Dedifferentiated amniotic fluid mesenchymal stem cell (primary cell): Measurements from ENCODE around the gene CA11.

Experiments used
- DNase-seq: peaks from one replicate; pipeline ENCODE4 v3.0.0-alpha.2; 2016; ENCODE audit errors: extremely low spot score

The CA11 gene

DNA sequence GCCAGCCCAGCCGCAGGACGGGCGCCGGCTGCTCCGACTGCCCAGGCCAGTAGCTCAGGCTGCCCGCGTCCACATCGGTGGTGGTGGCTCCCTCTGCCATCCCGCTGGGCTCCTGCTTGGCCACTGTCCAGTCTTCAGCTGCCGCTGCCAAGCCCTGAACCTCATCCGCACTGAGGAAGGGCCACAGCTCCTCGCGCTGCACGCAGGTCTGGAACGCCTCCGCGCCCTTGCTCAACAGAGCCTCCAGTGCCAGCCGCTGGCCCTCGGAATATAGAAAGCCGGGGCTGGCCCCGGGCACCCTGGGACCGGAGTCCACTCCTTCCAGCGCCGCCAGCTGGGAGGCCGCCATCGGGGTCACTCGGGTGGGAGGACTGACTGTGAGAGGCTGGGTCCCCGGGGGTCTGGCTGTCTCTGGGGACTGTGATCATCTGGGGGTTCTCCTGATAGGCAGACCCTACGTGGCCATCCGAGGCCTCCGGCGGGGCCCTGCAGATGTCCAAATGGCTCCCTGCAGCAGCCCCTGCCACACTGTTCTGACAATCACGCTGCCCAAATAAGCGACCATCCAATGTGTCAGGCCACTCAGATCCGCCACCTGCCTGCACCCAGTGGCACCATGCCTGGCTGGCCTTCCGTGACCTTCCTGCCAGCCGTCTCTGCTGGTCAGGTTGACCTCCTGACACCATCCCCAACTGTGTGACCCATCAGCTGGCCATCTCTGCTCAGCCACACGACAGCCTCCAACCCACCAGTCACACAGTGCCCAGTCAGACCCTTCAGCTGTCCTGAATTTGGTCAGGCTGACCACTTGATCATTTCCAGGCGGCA lies 32.7 kb downstream of the CA11 start:
- DNase-seq: no peak

DNA sequence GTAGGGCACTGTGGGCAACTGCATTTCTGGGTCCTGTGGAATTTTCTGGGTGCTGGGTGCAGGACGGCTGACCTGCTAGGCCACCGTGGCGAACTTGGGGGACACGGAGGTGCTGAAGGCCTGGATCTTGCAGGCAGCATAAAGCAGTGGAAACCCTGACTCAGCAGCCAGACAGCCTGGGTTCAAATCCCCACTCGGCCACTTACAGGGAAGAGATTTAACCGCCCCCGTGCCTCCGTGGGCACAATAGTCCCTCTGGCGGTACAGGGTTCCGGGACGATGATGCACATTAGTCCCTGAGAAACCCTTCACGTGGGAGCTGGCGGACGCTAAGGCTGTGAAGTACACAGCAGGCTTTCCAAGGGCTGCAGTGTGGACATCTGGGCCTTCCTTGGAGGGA lies 34.1 kb downstream of the CA11 start:
- no peak for DNase-seq

DNA sequence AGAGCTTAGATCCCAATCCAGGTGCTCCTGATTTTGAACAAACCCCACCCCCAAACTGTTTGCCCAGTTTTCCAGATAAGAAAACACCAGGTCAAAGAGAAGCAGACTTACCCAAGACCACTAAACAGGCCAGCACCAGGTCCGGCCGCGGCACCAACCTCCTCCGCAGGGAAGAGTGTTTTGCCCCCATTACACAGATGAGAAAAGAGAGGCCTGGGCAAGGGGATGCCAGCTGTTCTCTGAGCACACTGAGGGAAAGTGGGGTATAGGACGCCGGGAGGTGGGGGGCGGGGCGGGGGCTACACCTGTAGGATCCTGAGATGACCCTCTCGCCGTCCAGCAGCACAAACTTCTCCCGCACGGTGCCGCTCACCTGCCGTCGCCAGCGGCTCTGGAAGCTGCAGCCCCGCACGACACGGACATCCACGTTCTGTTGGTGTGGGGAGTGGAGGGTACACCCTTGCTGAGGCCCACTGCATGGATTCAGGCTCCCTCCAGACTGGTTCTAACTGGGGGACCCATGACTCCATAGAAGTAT lies 36.3 kb downstream of the CA11 start:
- no peak for DNase-seq

DNA sequence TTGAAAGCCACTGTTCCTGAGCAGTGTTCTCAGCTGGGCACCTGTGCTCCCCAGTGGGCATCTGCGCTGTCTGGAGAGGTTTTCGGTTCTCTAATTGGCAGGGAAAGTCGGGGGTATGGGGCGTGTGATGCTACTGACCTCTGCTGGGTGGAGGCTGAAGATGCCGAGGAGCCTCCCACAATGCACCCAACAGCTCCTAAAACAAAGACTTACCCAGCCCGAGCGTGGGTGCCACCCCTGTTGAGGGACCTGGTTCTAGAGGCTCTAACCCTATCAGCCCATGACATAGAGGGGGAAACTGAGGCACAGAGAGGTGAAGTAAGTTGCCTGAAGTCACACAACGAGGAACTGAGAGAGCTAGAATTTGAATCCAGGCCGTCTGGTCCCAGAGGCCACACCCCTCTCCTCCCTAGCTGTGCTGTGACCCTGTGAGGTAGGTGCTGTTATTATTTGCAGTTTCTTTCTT lies 37.2 kb downstream of the CA11 start:
- peak; percentile 34 for DNase-seq

DNA sequence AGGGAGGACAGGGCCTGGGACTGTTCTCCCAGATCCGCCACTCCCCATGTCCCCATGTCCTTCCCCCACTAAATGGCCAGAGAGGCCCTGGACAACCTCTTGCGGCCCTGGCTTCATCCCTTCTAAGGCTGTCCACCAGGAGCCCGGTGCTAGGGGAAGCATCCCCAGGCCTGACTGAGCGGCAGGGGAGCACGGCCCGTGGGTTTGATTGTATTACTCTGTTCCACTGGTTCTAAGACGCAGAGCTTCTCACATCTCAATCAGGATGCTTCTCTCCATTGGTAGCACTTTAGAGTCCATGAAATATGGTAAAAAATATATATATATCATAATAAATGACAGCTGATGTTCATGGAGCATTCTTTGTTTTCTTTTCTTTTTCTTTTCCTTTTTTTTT lies 38.6 kb downstream of the CA11 start:
- no peak for DNase-seq

DNA sequence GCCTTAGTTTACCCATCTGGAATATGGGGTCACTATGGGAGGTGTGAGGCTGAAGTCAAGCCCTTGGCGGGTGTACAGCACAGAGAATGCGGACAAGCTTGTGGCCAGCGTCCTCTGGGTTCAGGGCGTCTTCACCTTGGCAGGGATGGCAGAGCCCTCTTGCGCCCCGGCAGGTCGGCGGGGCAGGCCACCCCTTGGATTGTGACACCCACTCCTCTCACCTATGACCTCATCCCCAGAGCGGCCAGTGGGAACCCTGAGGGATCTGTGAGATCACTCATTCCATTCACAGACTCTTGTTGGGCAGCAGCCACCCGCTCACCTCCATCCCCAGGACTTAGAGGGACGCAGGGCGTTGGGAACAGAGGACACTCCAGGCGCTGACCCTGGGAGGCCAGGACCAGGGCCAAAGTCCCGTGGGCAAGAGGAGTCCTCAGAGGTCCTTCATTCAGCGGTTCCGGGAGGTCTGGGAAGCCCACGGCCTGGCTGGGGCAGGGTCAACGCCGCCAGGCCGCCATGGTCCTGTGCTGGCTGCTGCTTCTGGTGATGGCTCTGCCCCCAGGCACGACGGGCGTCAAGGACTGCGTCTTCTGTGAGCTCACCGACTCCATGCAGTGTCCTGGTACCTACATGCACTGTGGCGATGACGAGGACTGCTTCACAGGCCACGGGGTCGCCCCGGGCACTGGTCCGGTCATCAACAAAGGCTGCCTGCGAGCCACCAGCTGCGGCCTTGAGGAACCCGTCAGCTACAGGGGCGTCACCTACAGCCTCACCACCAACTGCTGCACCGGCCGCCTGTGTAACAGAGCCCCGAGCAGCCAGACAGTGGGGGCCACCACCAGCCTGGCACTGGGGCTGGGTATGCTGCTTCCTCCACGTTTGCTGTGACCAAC lies 39.3 kb downstream of the CA11 start, which contains the start of gene SPACA4:
SPACA4 (plus strand) TSS at position 280 of the 896 bp plus-strand sequence; CDS start at position 517, 237 bp downstream.
- DNase-seq: no peak

DNA sequence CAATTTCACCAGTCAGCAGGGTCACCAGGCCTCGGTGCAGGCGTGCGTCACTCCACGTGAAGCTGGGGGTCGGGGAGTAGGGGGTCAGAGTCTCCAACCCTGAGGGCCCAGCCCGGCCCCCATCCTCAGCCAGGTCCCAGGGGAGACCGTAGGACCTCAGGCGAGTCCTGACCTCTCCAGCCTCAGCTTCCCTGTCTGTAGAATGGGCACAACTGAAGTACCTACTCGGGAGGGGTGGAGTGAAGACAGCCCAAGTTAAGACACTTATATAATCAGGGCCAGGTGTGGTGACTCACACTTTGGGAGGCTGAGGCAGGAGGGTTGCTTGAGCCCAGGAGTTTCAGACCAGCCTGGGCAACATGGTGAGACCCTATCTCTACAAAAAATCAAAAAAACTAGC lies 42.1 kb downstream of the CA11 start:
- DNase-seq: no peak

DNA sequence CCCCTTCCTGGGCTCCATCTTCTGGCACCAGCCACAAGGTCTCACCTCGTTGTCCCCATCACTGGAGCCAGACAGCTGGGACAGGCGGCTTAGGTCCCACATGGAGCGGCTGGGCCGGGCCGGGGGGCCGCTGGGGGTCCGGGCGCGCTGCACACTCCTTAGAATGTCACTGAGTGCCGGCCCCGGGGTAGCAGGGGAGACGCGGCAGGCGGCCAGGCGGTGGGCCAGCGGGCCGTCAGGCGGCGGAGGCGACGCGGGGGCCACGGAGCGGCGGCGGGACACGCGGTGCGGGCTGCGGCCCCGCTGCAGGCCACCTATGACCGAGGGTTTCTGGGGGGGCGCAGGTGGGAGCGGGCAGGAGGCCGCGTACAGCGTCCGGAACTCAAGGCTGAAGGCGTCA lies 42.5 kb downstream of the CA11 start:
- no peak for DNase-seq

DNA sequence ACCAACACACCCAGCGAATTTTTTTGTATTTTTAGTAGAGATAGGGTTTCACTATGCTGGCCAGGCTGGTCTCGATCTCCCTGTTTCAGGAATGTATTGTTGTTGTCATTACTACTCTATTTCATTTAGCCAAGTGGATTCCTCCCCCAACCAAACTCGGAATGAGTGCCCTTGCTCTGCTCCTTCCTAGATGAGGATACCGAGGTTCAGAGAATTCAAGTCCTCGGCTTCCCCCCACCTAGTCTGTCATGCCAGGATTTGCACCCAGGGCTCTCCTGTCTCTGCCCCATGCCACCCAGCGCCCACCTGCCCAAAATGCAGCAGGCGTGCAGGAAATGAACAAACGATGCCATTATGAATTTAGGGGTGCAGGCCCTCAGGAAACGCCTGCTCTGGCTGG lies 43.0 kb downstream of the CA11 start:
- DNase-seq: no peak

DNA sequence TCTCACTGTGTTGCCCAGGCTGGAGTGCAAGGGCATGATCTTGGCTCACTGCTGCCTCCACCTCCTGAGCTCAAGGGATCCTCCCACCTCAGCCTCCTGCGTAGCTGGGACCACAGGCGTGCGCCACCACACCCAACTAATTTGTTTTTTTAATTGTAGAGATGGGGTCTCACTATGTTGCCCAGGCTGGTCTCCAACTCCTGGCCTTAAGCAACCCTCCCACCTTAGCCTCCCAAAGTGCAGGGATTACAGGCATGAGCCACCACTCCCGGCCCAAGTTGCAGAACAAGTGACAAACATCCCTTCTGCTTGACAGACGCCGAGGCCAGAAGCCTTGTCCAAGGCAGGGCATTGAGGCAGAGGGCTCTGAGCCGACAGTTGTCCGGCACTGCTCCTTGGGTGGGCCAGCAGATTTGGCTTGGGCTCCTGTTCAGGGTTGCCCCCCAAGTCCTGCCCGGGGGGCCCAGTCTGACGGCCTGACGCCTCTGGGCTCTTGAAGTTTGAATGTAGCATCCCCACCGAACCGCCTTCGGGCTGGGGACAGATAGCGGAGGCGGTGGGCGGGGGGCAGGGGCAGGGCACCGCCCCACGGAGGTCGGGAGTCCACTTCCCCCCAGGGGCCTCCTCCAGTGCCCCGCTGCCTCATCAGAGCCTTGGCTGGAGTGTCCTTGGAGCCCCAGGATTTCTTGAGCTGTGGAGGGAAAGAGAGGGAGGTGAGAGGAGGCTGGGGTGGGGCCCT lies 45.1 kb downstream of the CA11 start:
- DNase-seq: no peak

DNA sequence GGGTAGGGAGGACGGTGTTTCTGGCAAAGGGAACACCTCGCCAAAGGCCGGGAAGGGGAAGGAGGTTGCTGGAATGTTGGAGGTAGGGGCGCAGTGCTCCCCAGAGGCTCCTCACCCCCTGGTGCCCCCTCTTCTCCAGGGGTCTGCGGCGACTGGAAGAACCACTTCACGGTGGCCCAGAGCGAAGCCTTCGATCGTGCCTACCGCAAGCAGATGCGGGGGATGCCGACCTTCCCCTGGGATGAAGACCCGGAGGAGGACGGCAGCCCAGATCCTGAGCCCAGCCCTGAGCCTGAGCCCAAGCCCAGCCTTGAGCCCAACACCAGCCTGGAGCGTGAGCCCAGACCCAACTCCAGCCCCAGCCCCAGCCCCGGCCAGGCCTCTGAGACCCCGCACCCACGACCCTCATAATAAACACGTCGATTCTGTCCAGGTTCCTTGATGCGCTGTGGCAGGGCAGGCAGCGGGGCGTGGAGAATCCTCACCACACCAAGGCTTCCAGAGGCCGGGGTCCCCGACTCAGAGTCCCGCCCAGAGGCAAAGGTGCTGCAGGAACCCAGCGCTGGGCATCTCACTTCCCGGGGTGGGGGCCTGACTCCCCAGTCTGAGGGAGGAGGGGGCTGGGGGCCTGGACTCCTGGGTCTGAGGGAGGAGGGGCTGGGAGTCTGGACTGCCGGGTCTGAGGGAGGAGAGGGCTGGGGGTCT lies 46.8 kb downstream of the CA11 start:
- no peak for DNase-seq

DNA sequence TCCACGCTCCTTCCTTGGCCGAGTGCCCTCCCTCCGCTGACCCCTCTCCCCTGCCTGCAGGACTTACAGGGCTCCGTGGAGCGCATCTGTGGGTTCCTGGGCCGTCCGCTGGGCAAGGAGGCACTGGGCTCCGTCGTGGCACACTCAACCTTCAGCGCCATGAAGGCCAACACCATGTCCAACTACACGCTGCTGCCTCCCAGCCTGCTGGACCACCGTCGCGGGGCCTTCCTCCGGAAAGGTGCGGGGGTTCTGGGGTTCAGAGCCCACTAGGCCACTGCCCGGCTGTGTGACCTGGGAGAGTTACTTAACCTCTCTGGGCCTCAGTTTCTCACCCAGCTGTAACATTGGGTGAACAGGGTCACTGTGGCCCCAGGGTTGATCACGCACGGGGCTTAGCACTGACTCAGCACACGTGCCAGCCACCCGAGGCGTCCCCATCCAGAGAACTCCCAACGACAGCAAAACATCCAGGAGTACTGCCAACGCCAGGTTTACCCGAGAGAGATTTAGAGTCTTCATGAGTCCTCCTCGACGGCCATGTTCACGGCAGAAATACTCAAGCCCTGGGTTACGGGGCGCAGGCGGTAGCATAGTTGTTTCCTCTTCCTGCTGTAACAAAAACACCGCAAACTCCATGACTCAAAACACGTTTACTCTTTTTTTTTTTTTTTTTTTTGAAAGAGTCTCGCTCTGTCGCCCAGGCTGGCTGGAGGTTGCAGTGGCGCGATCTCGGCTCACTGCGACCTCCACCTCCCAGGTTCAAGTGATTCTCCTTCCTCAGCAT lies 49.1 kb downstream of the CA11 start:
- DNase-seq: no peak

DNA sequence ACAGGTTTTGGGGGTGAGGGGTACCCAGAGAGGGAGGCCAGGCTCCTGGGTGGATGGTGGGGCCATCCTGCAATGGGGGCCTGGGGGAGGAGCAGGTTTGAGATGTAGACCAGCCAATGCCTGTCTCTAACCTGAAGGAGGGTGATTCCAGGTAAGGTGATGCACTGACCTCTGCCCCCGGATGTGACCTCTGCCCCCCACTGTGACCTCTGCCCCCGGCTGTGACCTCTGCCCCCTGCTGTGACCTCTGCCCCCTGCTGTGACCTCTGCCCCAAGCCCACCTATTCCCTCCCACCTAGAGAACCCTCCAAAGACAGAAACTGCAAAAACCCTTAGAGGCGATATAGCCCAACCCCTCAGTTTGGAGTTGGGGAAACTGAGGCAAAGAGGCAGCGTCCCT lies 49.8 kb downstream of the CA11 start:
- no peak for DNase-seq

DNA sequence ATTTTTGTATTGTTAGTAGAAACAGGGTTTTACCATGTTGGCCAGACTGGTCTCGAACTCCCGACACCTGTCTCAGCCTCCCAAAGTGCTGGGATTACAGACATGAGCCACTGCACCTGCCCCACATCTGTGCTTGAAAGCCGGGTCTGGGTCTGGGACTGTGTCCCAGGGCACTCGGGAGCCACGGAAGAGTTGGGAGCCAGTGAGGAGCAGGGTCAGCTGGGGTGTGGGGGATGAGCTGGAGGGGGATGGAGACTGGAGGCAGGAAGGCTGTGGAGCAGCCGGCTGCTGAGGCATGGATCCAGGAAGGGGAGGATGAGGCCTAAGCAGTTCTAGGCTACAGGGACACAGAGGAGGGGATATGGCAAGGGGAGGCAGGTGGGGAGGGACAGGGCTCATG lies 50.2 kb downstream of the CA11 start:
- no peak for DNase-seq

DNA sequence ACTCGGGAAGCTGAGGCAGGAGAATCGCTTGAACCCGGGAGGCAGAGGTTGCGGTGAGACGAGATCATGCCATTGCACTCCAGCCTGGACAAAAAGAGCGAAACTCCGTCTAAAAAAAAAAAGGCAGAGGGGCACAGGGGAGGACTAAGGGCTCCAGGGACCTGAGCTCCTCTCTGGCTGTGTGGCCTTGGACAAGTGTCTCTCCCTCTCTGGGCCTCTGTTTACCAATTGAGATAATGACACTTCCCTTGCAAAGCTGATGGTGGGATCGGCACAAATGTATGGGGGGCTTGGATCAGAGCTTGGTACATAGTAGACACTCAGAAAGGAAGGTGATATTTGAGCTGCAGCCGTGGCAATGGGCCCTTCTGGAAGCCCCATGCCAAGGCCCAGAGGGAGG lies 50.8 kb downstream of the CA11 start:
- DNase-seq: no peak

DNA sequence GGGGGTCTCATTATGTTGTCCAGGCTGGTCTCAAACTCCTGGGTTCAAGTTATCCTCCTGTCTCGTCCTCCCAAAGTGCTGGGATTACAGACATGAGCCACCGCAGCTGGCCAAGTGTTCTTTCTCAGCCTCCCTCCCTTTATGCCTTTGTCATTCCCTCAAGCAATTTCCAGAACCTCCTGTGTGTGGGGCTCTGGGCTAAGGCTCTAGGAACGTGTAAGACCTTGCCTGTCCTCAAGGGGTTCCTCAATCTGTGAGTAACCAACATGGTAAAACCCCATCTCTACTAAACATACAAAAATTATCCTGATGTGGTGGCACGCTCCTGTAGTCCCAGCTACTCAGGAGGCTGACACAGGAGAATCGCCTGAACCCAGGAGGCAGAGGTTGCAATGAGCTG lies 55.0 kb downstream of the CA11 start:
- no peak for DNase-seq

DNA sequence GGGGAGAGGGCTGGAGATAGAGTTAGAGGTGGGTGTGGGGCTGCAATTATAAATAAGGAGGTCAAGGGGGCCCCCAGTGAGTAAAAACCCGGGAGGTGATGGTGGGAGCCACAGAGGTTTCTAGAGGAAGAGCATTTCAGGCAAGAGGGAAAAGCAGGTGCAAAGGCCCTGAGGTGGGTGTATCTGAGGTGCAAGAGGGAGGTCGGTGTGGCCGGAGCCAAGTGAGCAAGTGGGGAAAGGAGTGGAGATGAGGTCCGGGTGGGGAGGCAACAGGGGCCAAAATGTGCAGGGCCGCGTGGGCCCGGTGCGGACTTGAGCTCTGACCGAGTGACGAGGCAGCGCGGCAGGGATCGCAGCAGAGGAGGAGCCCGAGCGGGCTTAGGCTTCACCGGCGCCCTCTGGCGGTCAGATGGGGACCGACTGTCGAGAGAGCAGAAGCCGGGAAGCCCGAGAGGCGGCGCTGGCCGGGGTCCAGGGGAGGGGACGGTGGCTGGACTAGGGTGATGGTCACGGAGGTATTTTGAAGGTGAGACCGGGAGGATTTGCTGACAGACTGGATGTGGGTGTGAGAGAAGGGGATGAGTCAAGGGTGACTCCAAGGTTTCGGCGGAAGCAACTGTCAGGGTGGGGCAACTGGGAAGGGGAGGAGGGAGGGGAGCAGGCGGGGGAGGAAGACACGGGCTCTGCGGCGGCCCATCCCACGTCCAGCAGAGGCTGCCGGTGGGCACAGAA lies 57.2 kb downstream of the CA11 start:
- DNase-seq: peak; percentile 87
